Raji (cell line): ENCODE results near the gene RALGPS1.

ENCODE experiments used
- POLR2A ChIP-seq: IDR thresholded peaks from 2 replicates; pipeline ENCODE4 v1.6.1; 2011; ENCODE audit warnings: low read depth, low read length, control low read depth; ENCODE audit not compliant: insufficient read depth

RALGPS1 gene

GRCh38 chr9:127149463-127150390 is 235.1 kb downstream of the RALGPS1 start:
- TF ChIP-seq POLR2A: no peak

GRCh38 chr9:127153501-127153900 is 238.9 kb downstream of the RALGPS1 start:
- no peak for TF ChIP-seq POLR2A

GRCh38 chr9:127154003-127154389 is 239.4 kb downstream of the RALGPS1 start:
- no peak for TF ChIP-seq POLR2A

- TF ChIP-seq POLR2A: no peak
Measured at GRCh38 chr9:127154390-127155191, 240.0 kb downstream of the RALGPS1 start.

GRCh38 chr9:127155314-127155960 is 240.9 kb downstream of the RALGPS1 start:
- TF ChIP-seq POLR2A: no peak

- no peak for TF ChIP-seq POLR2A
Measured at GRCh38 chr9:127158786-127159324, 244.3 kb downstream of the RALGPS1 start.

- no peak for TF ChIP-seq POLR2A
Measured at GRCh38 chr9:127159325-127159801, 244.8 kb downstream of the RALGPS1 start.

- TF ChIP-seq POLR2A: no peak
Measured at GRCh38 chr9:127159949-127160610, 245.5 kb downstream of the RALGPS1 start.

- TF ChIP-seq POLR2A: no peak
Measured at GRCh38 chr9:127161081-127161624, 246.6 kb downstream of the RALGPS1 start.

GRCh38 chr9:127162046-127162863 is 247.7 kb downstream of the RALGPS1 start:
- TF ChIP-seq POLR2A: no peak

- no peak for TF ChIP-seq POLR2A
Measured at GRCh38 chr9:127162864-127163365, 248.3 kb downstream of the RALGPS1 start.

- TF ChIP-seq POLR2A: no peak
Measured at GRCh38 chr9:127163409-127163808, 248.8 kb downstream of the RALGPS1 start.

GRCh38 chr9:127165116-127165515 is 250.5 kb downstream of the RALGPS1 start:
- TF ChIP-seq POLR2A: no peak
